ENCODE data around the gene PPP6R3.

The PPP6R3 gene

DNA sequence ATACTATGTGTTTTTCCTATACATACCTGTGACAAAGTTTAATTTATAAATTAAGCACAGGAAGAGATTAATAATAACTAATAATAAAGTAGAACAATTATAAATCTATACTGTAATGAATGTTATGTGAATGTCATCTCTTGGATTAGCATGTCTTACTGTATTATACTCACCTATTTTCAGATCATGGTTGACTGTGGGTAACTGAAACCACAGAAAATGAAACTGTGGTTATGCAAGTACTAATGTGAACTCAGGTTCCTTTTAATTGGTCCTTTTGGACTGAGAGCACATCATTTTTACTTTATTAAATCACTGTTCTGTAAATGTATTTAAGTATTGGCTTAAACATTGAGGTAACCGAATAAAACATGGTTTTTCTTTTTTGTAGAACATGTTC lies 108.8 kb downstream of the PPP6R3 start:
- DNase-seq = no peak

- DNase-seq = no peak
These were observed 110.1 kb downstream of the PPP6R3 start for GRCh38 chr11:68570691-68571090.

DNA sequence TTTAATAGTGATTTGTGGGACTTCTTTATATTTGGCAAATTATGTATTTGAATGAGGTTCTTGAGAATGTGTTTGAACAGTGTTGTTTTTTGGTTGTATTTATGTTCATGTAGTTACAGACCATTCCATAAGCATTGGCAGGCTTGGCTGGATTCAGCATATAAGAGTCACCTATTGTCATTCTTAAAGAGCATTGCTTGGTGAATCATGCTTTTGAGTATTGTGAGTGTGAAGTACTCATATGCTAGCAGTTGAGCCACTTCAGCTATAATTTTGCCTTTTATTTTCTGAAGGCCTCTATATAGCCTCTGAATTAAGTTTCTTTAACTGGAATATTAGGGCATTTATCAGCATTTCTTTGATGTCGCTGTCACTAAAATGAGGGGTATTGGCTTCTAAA lies 113.8 kb downstream of the PPP6R3 start:
- DNase-seq = no peak

DNA sequence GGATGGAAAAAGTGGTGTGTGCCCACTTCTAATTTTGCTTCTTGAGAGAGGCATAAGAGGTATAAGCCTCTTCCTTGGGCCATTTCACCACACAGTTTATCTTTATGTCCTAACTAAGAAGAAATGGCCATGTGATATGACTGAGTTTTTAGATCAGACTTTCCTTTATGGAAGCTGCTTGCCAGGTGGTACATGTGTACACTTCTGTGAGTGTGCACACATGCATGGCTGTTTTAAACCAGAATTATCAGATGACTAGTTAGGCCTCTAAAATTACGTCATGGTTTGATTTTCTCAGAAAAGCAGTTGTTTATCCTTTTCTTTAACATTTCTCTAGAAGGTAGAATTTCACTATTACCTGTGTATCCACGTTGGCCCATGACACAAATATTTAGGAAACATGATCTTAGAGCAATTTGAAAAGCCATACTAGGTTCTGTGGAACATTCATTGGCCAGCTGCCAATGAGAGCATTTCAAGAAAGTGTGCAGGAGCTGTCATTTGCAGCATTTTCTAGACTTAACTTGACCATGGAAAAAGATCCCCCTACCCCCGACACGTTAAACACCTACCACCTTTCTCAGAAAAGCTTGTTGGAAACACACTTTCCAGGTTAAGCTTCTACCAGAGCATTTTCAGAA lies 114.6 kb downstream of the PPP6R3 start:
- DNase-seq = no peak

- DNase-seq = no peak
These were observed 118.9 kb downstream of the PPP6R3 start for GRCh38 chr11:68579455-68579854.

- DNase-seq = no peak
These were observed 120.9 kb downstream of the PPP6R3 start for GRCh38 chr11:68581439-68581838.

DNA sequence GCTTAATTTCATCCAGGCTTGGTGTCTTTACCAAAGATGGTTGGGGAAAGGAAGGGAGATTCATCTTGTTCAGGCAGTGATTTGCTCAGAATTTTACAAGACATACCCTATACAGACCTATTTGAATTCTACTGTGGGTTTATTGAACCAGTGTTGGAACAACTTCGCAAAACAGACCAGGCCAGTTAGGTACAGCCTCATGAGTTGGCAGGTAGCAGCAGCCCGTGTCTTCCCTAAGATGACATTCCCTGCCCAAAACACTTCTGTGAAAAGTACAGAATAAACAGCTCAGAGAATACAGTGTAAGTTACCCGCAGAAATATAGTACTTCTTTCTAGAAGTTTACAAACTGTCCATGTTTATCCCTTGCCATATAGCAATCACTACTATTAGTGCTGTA lies 121.3 kb downstream of the PPP6R3 start:
- DNase-seq = no peak

GRCh38 chr11:68582416-68583040 lies 122.0 kb downstream of the PPP6R3 start:
- DNase-seq = no peak

DNA sequence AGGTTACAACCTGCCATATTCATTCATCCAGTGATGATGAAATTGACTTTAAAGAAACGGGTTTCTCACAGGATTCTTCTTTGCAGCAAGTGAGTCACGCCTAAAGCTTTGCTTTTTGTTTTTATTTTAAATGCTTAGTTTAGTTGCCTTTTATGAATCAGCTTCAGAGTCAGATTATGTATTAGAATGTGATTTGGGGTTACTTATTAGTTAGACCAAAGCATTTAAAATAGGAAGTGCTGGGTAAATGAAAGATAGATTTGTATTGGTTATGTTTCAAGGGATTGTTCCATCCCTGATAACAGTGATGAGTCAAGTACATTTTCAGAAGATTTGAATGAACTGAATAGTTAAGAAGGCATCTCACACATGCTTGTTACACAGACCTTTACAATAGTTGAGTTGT lies 122.5 kb downstream of the PPP6R3 start:
- DNase-seq = no peak

- DNase-seq = no peak
These were observed 123.5 kb downstream of the PPP6R3 start for GRCh38 chr11:68584097-68584496.

DNA sequence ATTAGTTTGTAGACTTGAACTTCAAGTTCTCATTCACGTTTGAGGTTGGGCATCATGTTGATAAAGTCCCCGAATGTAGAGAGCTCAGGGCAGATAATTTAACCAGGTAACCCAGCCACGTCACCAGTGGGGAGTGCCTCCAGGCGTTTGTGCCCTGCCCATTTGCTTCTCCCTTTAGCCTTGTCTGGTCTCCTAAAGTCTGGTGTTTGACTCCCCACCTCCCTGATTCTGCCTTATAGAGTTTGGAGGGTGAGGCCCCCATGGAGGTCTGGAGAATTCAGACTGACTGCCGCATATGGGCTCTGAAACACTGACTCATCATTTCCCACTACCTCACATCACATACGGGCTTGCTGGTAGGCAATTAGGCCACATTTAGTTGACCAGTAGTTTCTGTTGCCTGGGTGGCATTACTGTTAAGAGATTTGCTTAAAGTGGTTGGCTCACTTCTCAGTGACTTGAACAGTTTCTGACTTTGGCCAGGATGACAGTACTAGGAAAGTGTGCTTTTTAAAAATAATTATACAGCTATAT lies 124.5 kb downstream of the PPP6R3 start:
- DNase-seq = no peak

DNA sequence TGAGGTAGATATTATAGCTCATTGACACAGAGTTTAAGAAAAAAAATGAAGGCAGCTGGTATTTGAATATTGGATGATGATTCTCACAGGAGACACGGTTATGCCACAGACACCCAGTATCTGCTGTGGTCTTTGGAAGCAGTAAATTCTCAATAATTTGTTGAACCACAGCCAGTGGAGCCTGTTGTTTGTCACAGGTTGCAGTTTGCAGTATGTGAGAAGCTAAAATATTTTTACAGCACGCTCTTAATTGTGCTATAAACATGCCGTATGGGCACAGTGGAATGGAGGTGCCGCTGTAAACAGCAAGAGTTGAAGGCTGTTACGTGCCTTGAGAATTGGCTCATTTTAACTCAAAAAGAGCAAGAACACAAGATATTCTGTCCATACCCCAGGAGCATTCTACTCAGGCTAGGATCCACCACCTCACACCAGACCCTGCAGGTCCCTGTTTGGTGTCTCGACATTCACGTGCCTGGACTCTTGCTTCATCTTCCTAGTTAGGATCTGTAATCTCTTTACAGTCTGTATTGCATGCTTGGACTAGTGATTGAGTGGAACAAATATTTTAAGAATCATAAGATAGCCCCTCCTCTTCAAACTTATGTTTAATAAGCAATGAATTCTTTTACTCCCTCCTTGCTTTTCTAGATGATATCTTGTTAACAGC lies 129.1 kb downstream of the PPP6R3 start:
- no peak for DNase-seq

DNA sequence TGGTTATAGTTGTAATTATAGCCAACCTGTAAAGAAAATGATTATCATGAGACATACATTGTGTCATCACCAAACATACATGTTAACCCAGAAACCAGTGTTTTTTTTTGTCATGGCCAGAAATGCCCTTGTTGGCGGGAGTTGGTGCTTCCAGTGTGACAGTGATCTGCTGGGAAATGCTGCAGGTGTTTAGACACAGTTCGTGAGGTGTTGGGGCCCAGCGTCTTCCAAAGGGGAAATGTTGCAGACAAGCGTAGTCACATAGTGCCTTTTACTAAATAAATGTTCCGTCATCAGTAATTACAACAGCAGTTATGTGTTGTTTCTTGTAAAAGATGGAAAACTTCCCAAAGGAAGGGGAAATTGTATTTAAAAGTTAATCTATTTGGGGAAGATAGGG lies 131.2 kb downstream of the PPP6R3 start:
- DNase-seq = no peak

DNA sequence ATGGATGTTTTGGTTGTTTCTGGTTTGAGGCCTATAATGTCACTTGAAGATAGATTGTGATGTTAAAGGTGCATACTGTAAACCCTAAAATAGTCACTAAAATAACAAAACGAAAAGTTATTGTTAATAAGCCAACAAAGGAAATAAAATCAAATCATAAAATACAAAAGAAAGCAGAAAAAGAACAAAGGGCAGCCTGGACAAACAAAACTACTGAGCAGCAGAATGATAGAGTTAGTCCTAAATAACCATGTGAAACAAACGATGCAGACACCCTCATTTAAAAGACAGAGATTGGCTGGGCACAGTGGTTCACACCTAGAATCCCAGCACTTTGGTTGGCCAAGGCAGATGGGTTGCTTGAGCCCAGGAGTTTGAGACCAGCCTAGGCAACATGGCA lies 132.9 kb downstream of the PPP6R3 start:
- no peak for DNase-seq

- DNase-seq = no peak
These were observed 133.6 kb downstream of the PPP6R3 start for GRCh38 chr11:68594123-68594522.

GRCh38 chr11:68596231-68596630 lies 135.7 kb downstream of the PPP6R3 start:
- DNase-seq = no peak

DNA sequence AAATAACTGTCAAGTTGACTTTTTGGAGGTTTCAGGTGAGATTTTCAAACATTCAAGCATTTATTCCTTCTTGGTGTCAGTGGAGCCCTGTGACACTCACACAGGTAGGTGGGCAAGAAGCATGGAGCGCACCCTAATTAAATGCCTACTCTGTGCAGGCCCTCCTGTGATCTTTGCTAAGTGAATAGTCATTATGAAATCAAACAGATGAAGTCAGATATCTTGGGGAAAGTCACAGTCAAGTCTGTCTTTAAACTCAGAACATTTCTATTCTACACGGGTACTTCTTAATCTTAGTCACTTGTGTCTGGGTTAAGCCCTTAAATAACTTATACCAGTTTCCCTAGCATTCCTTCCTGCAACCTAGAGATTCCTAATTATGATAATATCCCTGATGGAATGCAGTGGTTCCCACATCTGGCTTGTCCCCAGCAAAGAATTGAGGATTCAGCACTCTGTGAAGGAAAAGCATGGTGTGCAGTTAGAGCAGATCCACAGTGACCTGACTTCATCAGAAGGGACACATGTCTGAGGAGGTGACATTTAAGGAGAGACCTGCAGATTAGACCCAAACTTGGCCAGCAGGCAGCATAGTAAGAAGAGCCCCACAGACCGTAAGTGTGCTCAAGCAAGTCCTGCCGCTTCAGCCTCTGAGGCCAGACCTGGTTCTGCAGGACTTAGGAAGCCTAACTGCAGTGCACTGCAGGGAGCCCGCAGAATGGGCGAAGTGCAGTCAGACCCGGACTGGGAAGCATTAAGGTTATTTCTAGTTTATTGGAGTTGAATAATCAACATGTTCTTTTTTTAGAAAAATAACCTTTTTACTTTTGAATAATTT lies 138.5 kb downstream of the PPP6R3 start:
- no peak for DNase-seq

DNA sequence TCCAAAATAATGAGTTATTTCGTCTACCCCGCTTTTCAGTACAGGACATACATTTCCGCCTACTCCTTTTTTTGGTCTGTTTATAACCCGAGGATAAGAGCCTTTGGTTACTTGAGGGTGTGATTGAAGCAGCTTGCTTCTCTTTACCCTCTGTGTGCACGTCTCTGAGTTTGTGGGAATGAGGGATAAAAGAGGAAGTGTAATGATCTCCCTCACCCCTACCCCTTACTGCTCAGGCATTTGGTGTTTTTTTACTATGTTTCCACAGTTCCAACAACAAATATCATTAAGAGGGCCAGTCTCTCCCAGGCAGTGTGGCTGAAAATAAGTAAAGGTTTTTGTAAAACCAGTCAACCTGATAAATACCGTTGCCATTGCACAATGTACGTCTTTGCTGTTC lies 140.6 kb downstream of the PPP6R3 start:
- DNase-seq = no peak

- DNase-seq = no peak
These were observed 149.2 kb downstream of the PPP6R3 start for GRCh38 chr11:68609761-68610160.

GRCh38 chr11:68610452-68611116 lies 150.0 kb downstream of the PPP6R3 start:
- no peak for DNase-seq

GRCh38 chr11:68615657-68616056 lies 155.1 kb downstream of the PPP6R3 start:
- no peak for DNase-seq

DNA sequence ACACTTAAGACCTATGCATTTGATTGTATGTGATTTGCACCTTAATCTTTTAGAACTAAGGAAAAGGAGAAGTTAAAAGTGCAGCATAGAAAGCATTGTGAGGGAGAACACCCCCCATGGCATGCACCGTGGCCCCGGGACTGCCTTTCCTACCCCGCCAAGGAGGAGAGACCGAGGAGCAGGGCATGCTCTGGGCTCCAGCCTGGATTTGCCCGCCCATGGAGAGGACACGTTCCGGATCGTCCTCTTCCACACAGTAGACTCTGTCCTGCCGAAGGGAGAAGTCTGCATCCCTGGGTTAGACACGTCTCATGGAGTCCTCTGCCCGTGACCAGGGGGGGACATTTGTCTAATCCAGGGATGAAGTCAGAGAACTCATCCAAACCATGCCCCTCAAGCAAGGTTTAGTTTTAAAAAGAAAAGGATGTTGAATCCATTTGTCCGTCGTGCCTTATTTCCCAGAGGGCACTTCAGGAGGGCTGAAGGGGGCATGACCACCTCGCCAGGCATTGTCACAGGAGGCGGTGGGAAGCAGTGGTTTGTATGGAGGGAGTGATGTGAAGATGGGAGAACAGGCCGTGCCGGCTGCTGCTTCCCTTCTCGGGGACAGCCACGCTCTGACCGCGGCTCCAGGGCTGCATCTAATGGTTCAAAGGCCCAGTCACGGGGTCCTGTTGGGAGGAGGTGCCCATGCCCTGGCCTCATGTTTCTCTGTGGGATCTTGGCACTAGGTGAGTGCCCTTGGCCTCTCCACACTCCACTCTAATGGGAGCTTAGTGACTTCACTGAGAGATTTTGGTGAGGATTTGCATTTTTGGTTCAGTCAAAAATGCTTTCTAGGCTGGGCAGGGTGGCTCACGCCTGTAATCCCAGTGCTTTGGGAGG lies 157.6 kb downstream of the PPP6R3 start:
- no peak for DNase-seq
